ENCODE results near the gene ANKS1B.

GRCh38 chr12:98797200-98797599, 1187.5 kb downstream of the ANKS1B start:
- TF ChIP-seq CTCF (IDR thresholded peaks at IDR 0.05) (no peak), POLR2A (IDR thresholded peaks at IDR 0.05) (no peak)
